ENCODE results near the gene MRM2. TPM values are rescaled to one million over a fixed set of nuclear protein-coding genes. Genes with fewer than 3 reads are reported as not detected.

MRM2 gene
- total RNA-seq, 1 experiment from 2014 or later = 35.5 TPM

GRCh38 chr7:2219606-2220005 lies 22.4 kb downstream of the MRM2 start:
- no peak overlapping the region for H3K4me3 ChIP-seq (ENCODE audit: low read length)

GRCh38 chr7:2219136-2219535 lies 22.9 kb downstream of the MRM2 start:
- no peak overlapping the region for H3K27ac ChIP-seq (ENCODE audit: low read length)
- no peaks in the 10 kb centered on the region for H4K20me1 ChIP-seq (ENCODE audit: insufficient read depth, low read depth, low read length)
- H3K36me3 ChIP-seq (ENCODE audit: insufficient read depth, low read length) = peaks cover 3% of the 10 kb centered on the region; the same call in 1 of the 2 replicates

More at GRCh38 chr7:2219606-2220005, 22.4 kb downstream of the MRM2 start:
- DNase-seq = no peak
- Histone ChIP-seq H4K20me1 (ENCODE audit: insufficient read depth, low read depth, low read length) (no peaks in the 10 kb centered on the region), H3K9me2 (replicated peaks; ENCODE audit: insufficient read depth, low read length) (no peaks in the 10 kb centered on the region), H2AFZ (ENCODE audit: low read length) (no peak overlapping the region), H3K9me3 (ENCODE audit: low read length) (no peaks in the 10 kb centered on the region), H3K4me2 (ENCODE audit: low read depth, low read length, poor library complexity, severe bottlenecking) (no peak overlapping the region), H3K27ac (ENCODE audit: low read length) (no peak overlapping the region), H3K36me3 (ENCODE audit: insufficient read depth, low read length) (peaks cover 3% of the 10 kb centered on the region; the same call in 1 of the 2 replicates), H3K27me3 (ENCODE audit: low read length) (no peaks in the 10 kb centered on the region), H3K79me2 (ENCODE audit: low read length) (peaks cover 10% of the 10 kb centered on the region), H3K9ac (ENCODE audit: low read length) (no peak overlapping the region), H3K4me1 (ENCODE audit: low read length) (no peaks in the 10 kb centered on the region)

DNA sequence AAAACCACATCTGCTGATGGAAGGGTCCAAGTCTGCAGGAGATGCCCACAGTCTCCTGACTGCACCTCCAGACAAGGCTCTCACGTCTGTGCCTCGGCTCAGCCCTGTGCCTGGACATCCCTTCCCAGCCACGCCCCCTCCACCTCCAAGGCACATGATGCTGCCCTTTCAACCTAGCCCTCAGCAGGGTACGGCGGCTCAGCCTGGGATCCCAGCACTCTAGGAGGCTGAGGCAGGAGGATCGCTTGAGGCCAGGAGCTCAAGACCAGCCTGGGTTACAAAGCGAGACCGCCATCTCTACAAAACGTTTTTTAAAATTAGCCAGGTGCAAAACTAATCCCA lies 23.6 kb downstream of the MRM2 start:
- no peaks in the 10 kb centered on the region for H3K4me1 ChIP-seq (ENCODE audit: low read length)
- no peak overlapping the region for H3K27ac ChIP-seq (ENCODE audit: low read length)
- no peaks in the 10 kb centered on the region for H3K9me3 ChIP-seq (ENCODE audit: low read length)
- H3K36me3 ChIP-seq (ENCODE audit: insufficient read depth, low read length) = peaks cover 3% of the 10 kb centered on the region; the same call in 1 of the 2 replicates
- H3K79me2 ChIP-seq (ENCODE audit: low read length) = peaks cover 4% of the 10 kb centered on the region
- H3K9ac ChIP-seq (ENCODE audit: low read length) = no peak overlapping the region
- no peak overlapping the region for H2AFZ ChIP-seq (ENCODE audit: low read length)
- H3K4me2 ChIP-seq (ENCODE audit: low read depth, low read length, poor library complexity, severe bottlenecking) = no peak overlapping the region
- no peaks in the 10 kb centered on the region for H4K20me1 ChIP-seq (ENCODE audit: insufficient read depth, low read depth, low read length)
- no peaks in the 10 kb centered on the region for H3K27me3 ChIP-seq (ENCODE audit: low read length)
- no peak for DNase-seq
- no peaks in the 10 kb centered on the region for H3K9me2 ChIP-seq (replicated peaks; ENCODE audit: insufficient read depth, low read length)
- no peak overlapping the region for H3K4me3 ChIP-seq (ENCODE audit: low read length)

More at GRCh38 chr7:2219136-2219535, 22.9 kb downstream of the MRM2 start:
- H3K27me3 ChIP-seq (ENCODE audit: low read length) = no peaks in the 10 kb centered on the region
- H3K4me1 ChIP-seq (ENCODE audit: low read length) = no peaks in the 10 kb centered on the region
- H3K4me3 ChIP-seq (ENCODE audit: low read length) = no peak overlapping the region
- H3K4me2 ChIP-seq (ENCODE audit: low read depth, low read length, poor library complexity, severe bottlenecking) = no peak overlapping the region
- H2AFZ ChIP-seq (ENCODE audit: low read length) = no peak overlapping the region
- no peaks in the 10 kb centered on the region for H3K9me3 ChIP-seq (ENCODE audit: low read length)
- H3K9me2 ChIP-seq (replicated peaks; ENCODE audit: insufficient read depth, low read length) = no peaks in the 10 kb centered on the region
- DNase-seq = no peak
- peaks cover 5% of the 10 kb centered on the region for H3K79me2 ChIP-seq (ENCODE audit: low read length)
- H3K9ac ChIP-seq (ENCODE audit: low read length) = no peak overlapping the region

- H3K27ac ChIP-seq (ENCODE audit: low read length) = no peak overlapping the region
- H3K27me3 ChIP-seq (ENCODE audit: low read length) = no peaks in the 10 kb centered on the region
- H3K9me3 ChIP-seq (ENCODE audit: low read length) = no peaks in the 10 kb centered on the region
- no peaks in the 10 kb centered on the region for H3K4me1 ChIP-seq (ENCODE audit: low read length)
- H3K36me3 ChIP-seq (ENCODE audit: insufficient read depth, low read length) = peaks cover 3% of the 10 kb centered on the region; the same call in 1 of the 2 replicates
- no peak overlapping the region for H3K9ac ChIP-seq (ENCODE audit: low read length)
- H3K4me2 ChIP-seq (ENCODE audit: low read depth, low read length, poor library complexity, severe bottlenecking) = no peak overlapping the region
- no peaks in the 10 kb centered on the region for H3K9me2 ChIP-seq (replicated peaks; ENCODE audit: insufficient read depth, low read length)
- no peak overlapping the region for H2AFZ ChIP-seq (ENCODE audit: low read length)
- peaks cover 4% of the 10 kb centered on the region for H3K79me2 ChIP-seq (ENCODE audit: low read length)
- no peak overlapping the region for H3K4me3 ChIP-seq (ENCODE audit: low read length)
- H4K20me1 ChIP-seq (ENCODE audit: insufficient read depth, low read depth, low read length) = no peaks in the 10 kb centered on the region
- no peak for DNase-seq
These were observed 24.1 kb downstream of the MRM2 start for GRCh38 chr7:2217716-2218443.

- Histone ChIP-seq H3K36me3 (ENCODE audit: insufficient read depth, low read length) (peaks cover 3% of the 10 kb centered on the region; the same call in 1 of the 2 replicates), H3K9ac (ENCODE audit: low read length) (no peak overlapping the region), H3K27me3 (ENCODE audit: low read length) (no peaks in the 10 kb centered on the region), H3K4me3 (ENCODE audit: low read length) (no peak overlapping the region), H3K9me2 (replicated peaks; ENCODE audit: insufficient read depth, low read length) (no peaks in the 10 kb centered on the region), H3K9me3 (ENCODE audit: low read length) (no peaks in the 10 kb centered on the region), H3K4me2 (ENCODE audit: low read depth, low read length, poor library complexity, severe bottlenecking) (no peak overlapping the region), H2AFZ (ENCODE audit: low read length) (no peak overlapping the region), H3K4me1 (ENCODE audit: low read length) (no peaks in the 10 kb centered on the region), H3K27ac (ENCODE audit: low read length) (no peak overlapping the region), H3K79me2 (ENCODE audit: low read length) (peaks cover 4% of the 10 kb centered on the region), H4K20me1 (ENCODE audit: insufficient read depth, low read depth, low read length) (no peaks in the 10 kb centered on the region)
- no peak for DNase-seq
These were observed 24.8 kb downstream of the MRM2 start for GRCh38 chr7:2217206-2217605.

- H3K9ac ChIP-seq (ENCODE audit: low read length) = no peak overlapping the region
- H3K4me2 ChIP-seq (ENCODE audit: low read depth, low read length, poor library complexity, severe bottlenecking) = no peak overlapping the region
- no peaks in the 10 kb centered on the region for H3K27me3 ChIP-seq (ENCODE audit: low read length)
- H3K79me2 ChIP-seq (ENCODE audit: low read length) = no peaks in the 10 kb centered on the region
- no peak for DNase-seq
- no peaks in the 10 kb centered on the region for H3K4me1 ChIP-seq (ENCODE audit: low read length)
- no peak overlapping the region for H3K4me3 ChIP-seq (ENCODE audit: low read length)
- no peaks in the 10 kb centered on the region for H4K20me1 ChIP-seq (ENCODE audit: insufficient read depth, low read depth, low read length)
- no peaks in the 10 kb centered on the region for H3K9me2 ChIP-seq (replicated peaks; ENCODE audit: insufficient read depth, low read length)
- H3K36me3 ChIP-seq (ENCODE audit: insufficient read depth, low read length) = peaks cover 3% of the 10 kb centered on the region; the same call in 1 of the 2 replicates
- H2AFZ ChIP-seq (ENCODE audit: low read length) = no peak overlapping the region
- no peaks in the 10 kb centered on the region for H3K9me3 ChIP-seq (ENCODE audit: low read length)
- H3K27ac ChIP-seq (ENCODE audit: low read length) = no peak overlapping the region
These were observed 26.2 kb downstream of the MRM2 start for GRCh38 chr7:2215851-2216250.

DNA sequence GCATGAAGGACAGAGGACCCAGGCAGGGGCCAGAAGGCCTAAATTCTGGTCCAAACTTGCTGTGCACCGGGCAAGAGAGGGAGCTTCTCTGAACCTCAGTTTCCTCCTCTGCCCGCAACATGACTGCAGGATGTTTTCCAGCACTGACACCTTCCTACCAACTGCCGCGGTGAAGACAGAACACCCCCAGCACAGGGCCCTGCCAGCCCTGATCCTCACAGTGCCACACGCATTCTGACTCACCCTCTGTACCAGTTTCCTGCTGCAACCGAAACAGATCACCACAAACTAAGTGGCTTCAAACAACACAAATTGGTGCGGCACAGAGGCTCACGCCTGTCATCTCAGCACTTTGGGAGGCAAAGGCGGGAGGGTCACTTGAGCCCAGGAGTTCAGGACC lies 27.4 kb downstream of the MRM2 start:
- H3K4me3 ChIP-seq (ENCODE audit: low read length) = no peak overlapping the region
- DNase-seq = no peak
- no peaks in the 10 kb centered on the region for H3K9me3 ChIP-seq (ENCODE audit: low read length)
- H4K20me1 ChIP-seq (ENCODE audit: insufficient read depth, low read depth, low read length) = no peaks in the 10 kb centered on the region
- no peaks in the 10 kb centered on the region for H3K9me2 ChIP-seq (replicated peaks; ENCODE audit: insufficient read depth, low read length)
- peaks cover 2% of the 10 kb centered on the region for H3K4me1 ChIP-seq (ENCODE audit: low read length)
- no peak overlapping the region for H3K9ac ChIP-seq (ENCODE audit: low read length)
- H3K4me2 ChIP-seq (ENCODE audit: low read depth, low read length, poor library complexity, severe bottlenecking) = no peak overlapping the region
- peaks cover 3% of the 10 kb centered on the region; the same call in 1 of the 2 replicates for H3K36me3 ChIP-seq (ENCODE audit: insufficient read depth, low read length)
- H2AFZ ChIP-seq (ENCODE audit: low read length) = no peak overlapping the region
- no peak overlapping the region for H3K27ac ChIP-seq (ENCODE audit: low read length)
- H3K27me3 ChIP-seq (ENCODE audit: low read length) = no peaks in the 10 kb centered on the region
- H3K79me2 ChIP-seq (ENCODE audit: low read length) = no peaks in the 10 kb centered on the region

DNA sequence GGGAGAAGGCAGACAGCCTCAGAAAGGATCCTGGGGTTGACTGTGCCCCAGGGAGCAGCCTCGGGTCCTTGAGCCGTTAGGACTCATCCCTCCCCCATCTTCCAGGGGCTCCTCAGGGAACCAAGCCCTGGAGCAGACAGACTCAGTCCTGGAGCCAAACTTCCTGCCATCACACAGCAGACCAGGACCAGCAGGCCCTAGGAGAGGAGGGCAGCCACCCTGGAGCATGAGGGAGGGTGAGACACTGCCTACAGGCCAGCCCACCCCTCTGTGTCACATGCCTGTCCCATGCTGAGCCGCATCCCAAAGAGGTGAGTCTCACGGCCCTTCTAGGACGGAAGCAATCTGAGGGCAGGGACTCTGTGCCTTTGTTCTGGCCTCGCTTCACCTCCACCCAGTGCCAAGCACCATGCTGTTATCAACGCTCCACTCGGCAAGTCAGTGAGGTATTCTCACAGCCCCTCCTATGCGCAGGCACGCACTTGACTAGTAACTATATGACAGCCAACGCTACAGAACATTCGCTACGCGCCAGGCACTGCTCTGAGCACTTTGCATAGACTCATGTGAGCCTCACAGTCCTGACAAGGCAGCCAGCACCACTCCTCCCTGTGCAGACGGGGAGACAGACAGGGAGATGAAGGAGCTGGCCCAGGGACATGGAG lies 28.3 kb downstream of the MRM2 start:
- Histone ChIP-seq H3K36me3 (ENCODE audit: insufficient read depth, low read length) (peaks cover 3% of the 10 kb centered on the region; the same call in 1 of the 2 replicates), H3K4me1 (ENCODE audit: low read length) (peaks cover 3% of the 10 kb centered on the region), H3K9me3 (ENCODE audit: low read length) (no peaks in the 10 kb centered on the region), H3K9ac (ENCODE audit: low read length) (no peak overlapping the region), H3K79me2 (ENCODE audit: low read length) (no peaks in the 10 kb centered on the region), H3K9me2 (replicated peaks; ENCODE audit: insufficient read depth, low read length) (no peaks in the 10 kb centered on the region), H3K4me2 (ENCODE audit: low read depth, low read length, poor library complexity, severe bottlenecking) (no peak overlapping the region), H3K4me3 (ENCODE audit: low read length) (no peak overlapping the region), H3K27ac (ENCODE audit: low read length) (no peak overlapping the region), H3K27me3 (ENCODE audit: low read length) (no peaks in the 10 kb centered on the region), H2AFZ (ENCODE audit: low read length) (no peak overlapping the region), H4K20me1 (ENCODE audit: insufficient read depth, low read depth, low read length) (no peaks in the 10 kb centered on the region)
- no peak for DNase-seq

Data from Karpas-422 (cell line).